ENCODE data around the gene CFDP1. TPM values are rescaled to one million over a fixed set of nuclear protein-coding genes. Genes with fewer than 3 reads are reported as not detected.
A peak's percentile ranks its signal among the peaks of the same experiment; 100 is the strongest.

CFDP1 gene
- total and polyA plus RNA-seq, 2 donors (not counting 3 experiments of a cell fraction or from before 2014, with no cell fraction given), result 17.8 to 53.8 TPM

DNA sequence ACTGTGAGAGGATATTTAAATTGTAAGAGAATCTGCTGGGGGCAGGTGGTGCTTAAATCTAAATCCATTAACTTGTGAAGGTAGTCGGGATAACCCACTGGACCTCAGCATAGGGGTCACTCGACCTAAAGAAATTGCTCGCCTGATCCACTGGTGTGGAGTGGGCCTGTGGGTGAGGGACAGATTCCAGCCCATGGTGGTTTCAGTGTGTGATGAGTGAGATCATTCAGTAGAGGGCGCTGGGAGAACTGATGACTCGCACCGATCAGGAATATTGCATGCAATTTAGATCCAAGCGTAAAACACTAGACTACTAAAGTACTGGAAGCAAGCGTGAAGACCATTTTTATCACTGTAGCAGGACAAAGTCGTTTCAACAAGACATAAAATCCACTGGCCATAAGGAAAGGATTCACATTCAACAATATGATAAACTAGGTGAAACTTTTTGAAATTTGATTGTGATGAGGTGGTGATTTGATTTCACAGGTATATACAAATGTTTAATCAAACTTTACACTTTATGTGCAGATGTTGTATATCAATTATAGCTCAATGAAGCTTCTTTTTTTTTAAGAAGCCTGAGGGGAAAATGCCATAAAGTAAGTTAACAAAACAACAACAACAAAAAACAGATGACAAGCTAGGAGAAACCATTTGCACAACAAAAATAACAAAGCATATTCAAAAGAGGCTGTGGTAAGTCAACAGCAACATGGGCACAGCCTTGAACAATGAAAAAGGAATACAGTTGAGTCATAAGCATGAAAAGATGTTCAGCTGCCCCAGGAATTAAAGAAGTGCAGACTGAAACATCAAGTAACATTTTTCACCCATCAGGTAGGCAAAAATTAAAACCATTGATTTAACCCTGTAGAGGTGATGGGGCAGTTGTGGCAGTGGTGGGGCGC lies 38.7 kb upstream of the CFDP1 start:
- no peak overlapping the region for H2AFZ ChIP-seq (ENCODE audit: low read depth, low read length)
- H3K4me1 ChIP-seq (ENCODE audit: control insufficient read depth, extremely low read depth, insufficient read depth, low read length), result no peaks in the 10 kb centered on the region
- FAIRE-seq (peak; percentile 97), DNase-seq (ENCODE audit: low read depth, low spot score) (peak; percentile 67)
- no peak overlapping the region for H3K9ac ChIP-seq (replicated peaks; ENCODE audit: extremely low read depth, insufficient read depth, low read length)
- dilution Hi-C loops (cut with MboI; ENCODE audit: extremely low pct_ligation_motif_present, low sequenced_read_pairs), result no loop called here
- H3K9me1 ChIP-seq (replicated peaks; ENCODE audit: control insufficient read depth, extremely low read depth, insufficient read depth, low read length), result no peaks in the 10 kb centered on the region
- ChIA-PET POLR2A (no interaction called here), CTCF (interaction anchor here (0.7 to 4.9 kb wide), 19 partner anchors 11 to 1700 kb away, joined by 3 to 74 read pairs (median 6); no protein-coding TSS in a partner anchor)
- intact Hi-C loops (cut with micrococcal nuclease), result loop anchor here (1.0 to 5.0 kb wide), 5 partner anchors 45 to 1700 kb away; no protein-coding TSS in a partner anchor
- no peak overlapping the region for H3K27ac ChIP-seq (ENCODE audit: insufficient read depth, low read depth, low read length)
- H4K20me1 ChIP-seq (replicated peaks; ENCODE audit: control insufficient read depth, extremely low read depth, insufficient read depth, low read length), result no peaks in the 10 kb centered on the region
- BruUV-seq (replicated peaks), result no TSS peak
- H3K4me3 ChIP-seq (replicated peaks in 1 of 3; ENCODE audit: insufficient read depth in 1 of 3, low read depth in 1 of 3, low read length in 3 of 3), result no peak overlapping the region
- no peak overlapping the region for H3K4me2 ChIP-seq (ENCODE audit: insufficient read depth, low read length)
- no peaks in the 10 kb centered on the region for H3K27me3 ChIP-seq (ENCODE audit: control insufficient read depth in 2 of 2, insufficient read depth in 2 of 2, low read length in 2 of 2)
- no peak for TF ChIP-seq GATA2 (IDR thresholded peaks at IDR 0.05; ENCODE audit: insufficient read depth, insufficient read length, low read depth, low read length)
- TF ChIP-seq, protein P1, sequence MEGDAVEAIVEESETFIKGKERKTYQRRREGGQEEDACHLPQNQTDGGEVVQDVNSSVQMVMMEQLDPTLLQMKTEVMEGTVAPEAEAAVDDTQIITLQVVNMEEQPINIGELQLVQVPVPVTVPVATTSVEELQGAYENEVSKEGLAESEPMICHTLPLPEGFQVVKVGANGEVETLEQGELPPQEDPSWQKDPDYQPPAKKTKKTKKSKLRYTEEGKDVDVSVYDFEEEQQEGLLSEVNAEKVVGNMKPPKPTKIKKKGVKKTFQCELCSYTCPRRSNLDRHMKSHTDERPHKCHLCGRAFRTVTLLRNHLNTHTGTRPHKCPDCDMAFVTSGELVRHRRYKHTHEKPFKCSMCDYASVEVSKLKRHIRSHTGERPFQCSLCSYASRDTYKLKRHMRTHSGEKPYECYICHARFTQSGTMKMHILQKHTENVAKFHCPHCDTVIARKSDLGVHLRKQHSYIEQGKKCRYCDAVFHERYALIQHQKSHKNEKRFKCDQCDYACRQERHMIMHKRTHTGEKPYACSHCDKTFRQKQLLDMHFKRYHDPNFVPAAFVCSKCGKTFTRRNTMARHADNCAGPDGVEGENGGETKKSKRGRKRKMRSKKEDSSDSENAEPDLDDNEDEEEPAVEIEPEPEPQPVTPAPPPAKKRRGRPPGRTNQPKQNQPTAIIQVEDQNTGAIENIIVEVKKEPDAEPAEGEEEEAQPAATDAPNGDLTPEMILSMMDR (IDR thresholded peaks at IDR 0.05; ENCODE audit: extremely low read depth in 1 of 2, insufficient read depth in 1 of 2, low read depth in 1 of 2, low read length in 2 of 2), result peak; percentile 65 to 74
- no peaks in the 10 kb centered on the region for H3K9me3 ChIP-seq (replicated peaks; ENCODE audit: control insufficient read depth, insufficient read depth, low read length)
- no peaks in the 10 kb centered on the region for H3K79me2 ChIP-seq (ENCODE audit: control insufficient read depth, insufficient read depth, low read length)
- no peaks in the 10 kb centered on the region for H3K36me3 ChIP-seq (ENCODE audit: control insufficient read depth in 2 of 2, extremely low read depth in 1 of 2, insufficient read depth in 2 of 2, low read length in 2 of 2)

DNA sequence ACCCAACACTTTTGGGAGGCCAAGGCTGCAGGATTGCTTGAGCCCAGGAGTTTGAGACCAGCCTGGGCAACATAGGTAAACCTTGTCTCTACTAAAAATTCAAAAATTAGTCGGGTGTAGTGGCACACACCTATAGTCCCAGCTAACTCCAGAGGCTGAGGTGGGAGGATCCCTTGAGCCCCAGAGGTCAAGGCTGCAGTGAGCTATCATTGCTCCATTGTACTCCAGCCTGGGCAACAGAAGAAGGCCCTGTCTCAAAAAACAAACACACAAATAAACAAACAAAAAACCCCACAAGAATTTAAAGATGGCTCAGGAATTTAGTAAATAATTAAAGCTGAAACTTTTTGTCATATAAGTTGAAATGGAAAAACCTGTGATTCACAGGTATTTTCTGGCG lies 33.5 kb upstream of the CFDP1 start:
- ChIA-PET CTCF (interaction anchor here (0.6 to 5.0 kb wide), 6 partner anchors 20 to 297 kb away, joined by 3 to 117 read pairs (median 5); no protein-coding TSS in a partner anchor), POLR2A (no interaction called here)
- intact Hi-C loops (cut with micrococcal nuclease), result no loop called here
- TF ChIP-seq FOS (IDR thresholded peaks at IDR 0.05; ENCODE audit: borderline replicate concordance, insufficient read depth, low read length), result no peak
- no peak for TF ChIP-seq MYC (IDR thresholded peaks at IDR 0.05; ENCODE audit: low read depth, low read length)
- TF ChIP-seq JUN (IDR thresholded peaks at IDR 0.05; ENCODE audit: borderline replicate concordance, insufficient read depth, insufficient read length, low read depth), result no peak
- TF ChIP-seq POLR2AphosphoS5 (IDR thresholded peaks at IDR 0.05; ENCODE audit: insufficient read depth, low read depth, low read length), result no peak
- TF ChIP-seq, protein P1 (IDR thresholded peaks at IDR 0.05; ENCODE audit: extremely low read depth in 1 of 2, insufficient read depth in 1 of 2, low read depth in 1 of 2, low read length in 2 of 2), result no peak
- TF ChIP-seq POLR2A (IDR thresholded peaks at IDR 0.05; ENCODE audit: low read depth, low read length), result no peak
- TF ChIP-seq EZH2 (IDR thresholded peaks at IDR 0.05; ENCODE audit: borderline replicate concordance, low read depth, low read length, severe bottlenecking), result no peak
- TF ChIP-seq, protein P2, sequence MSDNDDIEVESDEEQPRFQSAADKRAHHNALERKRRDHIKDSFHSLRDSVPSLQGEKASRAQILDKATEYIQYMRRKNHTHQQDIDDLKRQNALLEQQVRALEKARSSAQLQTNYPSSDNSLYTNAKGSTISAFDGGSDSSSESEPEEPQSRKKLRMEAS (IDR thresholded peaks at IDR 0.05; ENCODE audit: insufficient read depth, insufficient read length), result no peak
- Histone ChIP-seq H3K9ac (replicated peaks; ENCODE audit: extremely low read depth, insufficient read depth, low read length) (no peak overlapping the region), H3K27me3 (ENCODE audit: control insufficient read depth in 2 of 2, insufficient read depth in 2 of 2, low read length in 2 of 2) (no peaks in the 10 kb centered on the region), H3K9me1 (replicated peaks; ENCODE audit: control insufficient read depth, extremely low read depth, insufficient read depth, low read length) (no peaks in the 10 kb centered on the region), H3K36me3 (ENCODE audit: control insufficient read depth in 2 of 2, extremely low read depth in 1 of 2, insufficient read depth in 2 of 2, low read length in 2 of 2) (no peaks in the 10 kb centered on the region), H3K27ac (ENCODE audit: insufficient read depth, low read depth, low read length) (no peak overlapping the region), H3K4me2 (ENCODE audit: insufficient read depth, low read length) (no peak overlapping the region), H3K4me1 (ENCODE audit: control insufficient read depth, extremely low read depth, insufficient read depth, low read length) (peaks cover 10% of the 10 kb centered on the region), H4K20me1 (replicated peaks; ENCODE audit: control insufficient read depth, extremely low read depth, insufficient read depth, low read length) (no peaks in the 10 kb centered on the region), H3K79me2 (ENCODE audit: control insufficient read depth, insufficient read depth, low read length) (peaks cover 24% of the 10 kb centered on the region), H2AFZ (ENCODE audit: low read depth, low read length) (no peak overlapping the region), H3K9me3 (replicated peaks; ENCODE audit: control insufficient read depth, insufficient read depth, low read length) (no peaks in the 10 kb centered on the region), H3K4me3 (replicated peaks in 1 of 3; ENCODE audit: insufficient read depth in 1 of 3, low read depth in 1 of 3, low read length in 3 of 3) (no peak overlapping the region)
- no TSS peak for BruUV-seq (replicated peaks)
- DNase-seq (ENCODE audit: low read depth, low spot score), result no peak
- no peak for FAIRE-seq
- dilution Hi-C loops (cut with MboI; ENCODE audit: extremely low pct_ligation_motif_present, low sequenced_read_pairs), result no loop called here
